Measurements from ENCODE around the gene OR2T5.
"Not testable (repeated sequence)": the region's sequence is repeated elsewhere in the genome, so short reads cannot be mapped to it uniquely, and the experiment has no call there.

OR2T5 gene

GRCh38 chr1:248488289-248488688 is at the start of gene OR2T5:
OR2T5 (plus strand) TSS chr1:248488589; CDS start chr1:248488589, 0 bp downstream.
- DNase-seq, result not testable (repeated sequence)

GRCh38 chr1:248438668-248439067 is 49.7 kb upstream of the OR2T5 start:
- not testable (repeated sequence) for DNase-seq

GRCh38 chr1:248439283-248439682 is 49.1 kb upstream of the OR2T5 start:
- DNase-seq, result not testable (repeated sequence)

GRCh38 chr1:248442500-248443277 is 45.7 kb upstream of the OR2T5 start:
- DNase-seq, result not testable (repeated sequence)

GRCh38 chr1:248444603-248445002 is 43.8 kb upstream of the OR2T5 start:
- DNase-seq, result not testable (repeated sequence)

- DNase-seq, result not testable (repeated sequence)
Observed at GRCh38 chr1:248445399-248445798, 43.0 kb upstream of the OR2T5 start, which contains the start of gene OR2T2. OR2T2 (plus strand) TSS chr1:248445637; CDS start chr1:248452798, 7,161 bp downstream.

- DNase-seq, result not testable (repeated sequence)
Observed at GRCh38 chr1:248448409-248449074, 39.8 kb upstream of the OR2T5 start.

- not testable (repeated sequence) for DNase-seq
Observed at GRCh38 chr1:248449821-248450465, 38.4 kb upstream of the OR2T5 start.

- DNase-seq, result not testable (repeated sequence)
Observed at GRCh38 chr1:248450466-248451145, 37.8 kb upstream of the OR2T5 start.

- not testable (repeated sequence) for DNase-seq
Observed at GRCh38 chr1:248453619-248454018, 34.8 kb upstream of the OR2T5 start.

GRCh38 chr1:248455045-248455444 is 33.3 kb upstream of the OR2T5 start:
- DNase-seq, result not testable (repeated sequence)

GRCh38 chr1:248456635-248457034 is 31.8 kb upstream of the OR2T5 start:
- not testable (repeated sequence) for DNase-seq

- DNase-seq, result not testable (repeated sequence)
Observed at GRCh38 chr1:248459117-248459516, 29.3 kb upstream of the OR2T5 start.

GRCh38 chr1:248471154-248471553 is 17.2 kb upstream of the OR2T5 start:
- DNase-seq, result no peak

GRCh38 chr1:248472111-248472510 is 16.3 kb upstream of the OR2T5 start:
- not testable (repeated sequence) for DNase-seq

- not testable (repeated sequence) for DNase-seq
Observed at GRCh38 chr1:248473051-248473450, 15.3 kb upstream of the OR2T5 start, which contains the start of gene OR2T3. OR2T3 (plus strand) TSS chr1:248473351; CDS start chr1:248473351, 0 bp downstream.

GRCh38 chr1:248475660-248476059 is 12.7 kb upstream of the OR2T5 start:
- DNase-seq, result not testable (repeated sequence)

GRCh38 chr1:248481686-248482579 is 6.5 kb upstream of the OR2T5 start:
- not testable (repeated sequence) for DNase-seq

- DNase-seq, result not testable (repeated sequence)
Observed at GRCh38 chr1:248496661-248497060, 8.3 kb downstream of the OR2T5 start.

- DNase-seq, result not testable (repeated sequence)
Observed at GRCh38 chr1:248500305-248501035, 12.1 kb downstream of the OR2T5 start.

GRCh38 chr1:248507773-248508172 is 19.4 kb downstream of the OR2T5 start, which contains the start of gene OR2G6:
OR2G6 (plus strand) TSS chr1:248508073; CDS start chr1:248521647, 13,574 bp downstream.
- DNase-seq, result not testable (repeated sequence)
